ENCODE measurements around the gene PSMC5. TPM values are rescaled to one million over a fixed set of nuclear protein-coding genes. Genes with fewer than 3 reads are reported as not detected.
A peak's percentile ranks its signal among the peaks of the same experiment; 100 is the strongest.
"Not testable (repeated sequence)": the region's sequence is repeated elsewhere in the genome, so short reads cannot be mapped to it uniquely, and the experiment has no call there.

The PSMC5 gene
- total RNA-seq, 1 donor from 2014 or later, result 49.6 TPM

DNA sequence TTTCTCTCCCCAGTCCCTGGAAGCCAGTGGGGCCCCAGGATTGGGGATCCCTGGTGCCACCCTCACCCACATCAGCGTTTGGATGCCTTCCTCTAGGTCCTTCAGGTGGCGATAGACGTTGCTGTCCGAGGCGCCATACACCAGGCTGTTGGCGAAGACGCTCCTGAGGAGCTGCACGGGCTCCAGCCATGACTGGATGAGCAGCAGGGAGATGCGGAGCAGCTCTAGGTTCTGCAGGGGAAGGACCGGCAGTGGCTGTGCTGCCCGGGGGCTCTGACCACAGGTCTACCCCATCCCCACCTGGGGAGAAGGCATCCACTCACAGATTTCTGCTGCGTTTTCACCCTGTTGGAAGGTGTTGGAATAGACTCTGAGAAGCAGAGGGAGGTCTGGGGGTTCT, 53.5 kb downstream of the PSMC5 start:
- Histone ChIP-seq H3K4me2 (no peak overlapping the region), H3K79me2 (ENCODE audit: low read depth) (no peaks in the 10 kb centered on the region), H3K9ac (no peak overlapping the region), H3K4me3 (no peak overlapping the region), H3F3A (ENCODE audit: low read depth) (peaks cover 4% of the 10 kb centered on the region), H2AFZ (replicated peaks) (peak overlapping the region; percentile 87), H3K27me3 (no peaks in the 10 kb centered on the region), H3K27ac (no peak overlapping the region), H3K9me3 (ENCODE audit: low read depth) (no peaks in the 10 kb centered on the region), H3K36me3 (no peaks in the 10 kb centered on the region), H4K20me1 (ENCODE audit: low read depth) (no peaks in the 10 kb centered on the region), H3K4me1 (no peaks in the 10 kb centered on the region)
- H3K27me3 Mint-ChIP-seq (ENCODE audit: insufficient read depth, low read depth), result peaks cover 8% of the 10 kb centered on the region
- no peaks in the 10 kb centered on the region for H3K4me1 Mint-ChIP-seq
- no peak overlapping the region for H3K4me3 Mint-ChIP-seq
- H3K36me3 Mint-ChIP-seq, result no peaks in the 10 kb centered on the region
- H3K27ac Mint-ChIP-seq, result no peak overlapping the region
- H3K9me3 Mint-ChIP-seq, result no peaks in the 10 kb centered on the region
- DNase-seq (ENCODE audit: low spot score), result no peak
- no peak for TF ChIP-seq EZH2phosphoT487 (IDR thresholded peaks at IDR 0.05)
- no peak for TF ChIP-seq EZH2 (IDR thresholded peaks at IDR 0.05)
- TF ChIP-seq, protein P1, sequence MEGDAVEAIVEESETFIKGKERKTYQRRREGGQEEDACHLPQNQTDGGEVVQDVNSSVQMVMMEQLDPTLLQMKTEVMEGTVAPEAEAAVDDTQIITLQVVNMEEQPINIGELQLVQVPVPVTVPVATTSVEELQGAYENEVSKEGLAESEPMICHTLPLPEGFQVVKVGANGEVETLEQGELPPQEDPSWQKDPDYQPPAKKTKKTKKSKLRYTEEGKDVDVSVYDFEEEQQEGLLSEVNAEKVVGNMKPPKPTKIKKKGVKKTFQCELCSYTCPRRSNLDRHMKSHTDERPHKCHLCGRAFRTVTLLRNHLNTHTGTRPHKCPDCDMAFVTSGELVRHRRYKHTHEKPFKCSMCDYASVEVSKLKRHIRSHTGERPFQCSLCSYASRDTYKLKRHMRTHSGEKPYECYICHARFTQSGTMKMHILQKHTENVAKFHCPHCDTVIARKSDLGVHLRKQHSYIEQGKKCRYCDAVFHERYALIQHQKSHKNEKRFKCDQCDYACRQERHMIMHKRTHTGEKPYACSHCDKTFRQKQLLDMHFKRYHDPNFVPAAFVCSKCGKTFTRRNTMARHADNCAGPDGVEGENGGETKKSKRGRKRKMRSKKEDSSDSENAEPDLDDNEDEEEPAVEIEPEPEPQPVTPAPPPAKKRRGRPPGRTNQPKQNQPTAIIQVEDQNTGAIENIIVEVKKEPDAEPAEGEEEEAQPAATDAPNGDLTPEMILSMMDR (IDR thresholded peaks at IDR 0.05), result no peak

DNA sequence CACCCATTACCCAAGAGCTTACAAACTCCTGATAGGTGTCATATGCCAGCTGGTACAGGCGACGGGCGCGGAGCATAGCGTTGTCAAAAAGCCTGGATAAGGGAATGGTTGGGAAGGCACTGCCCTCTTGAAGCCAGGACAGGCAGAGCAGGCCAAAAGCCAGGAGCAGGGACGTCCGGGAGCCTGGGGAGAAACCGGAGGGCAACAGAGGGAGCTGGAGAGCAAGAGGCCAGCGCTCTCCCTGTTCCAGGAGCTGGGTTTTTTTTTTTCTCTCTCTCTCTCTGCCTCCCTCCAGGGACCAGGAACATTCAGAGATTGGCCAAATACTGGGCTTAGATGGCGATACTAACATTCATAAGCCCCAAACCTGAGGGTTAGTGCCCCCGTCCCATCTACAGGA, 54.1 kb downstream of the PSMC5 start:
- not testable (repeated sequence) for H3K4me3 ChIP-seq; H3K27ac Mint-ChIP-seq; H3F3A ChIP-seq (ENCODE audit: low read depth); H3K4me1 Mint-ChIP-seq; H3K9me3 Mint-ChIP-seq; H3K27me3 ChIP-seq; H3K79me2 ChIP-seq (ENCODE audit: low read depth); H3K27ac ChIP-seq; H4K20me1 ChIP-seq (ENCODE audit: low read depth); H3K4me1 ChIP-seq; H3K9me3 ChIP-seq (ENCODE audit: low read depth); H3K27me3 Mint-ChIP-seq (ENCODE audit: insufficient read depth, low read depth); H3K4me2 ChIP-seq; H3K9ac ChIP-seq; H3K36me3 ChIP-seq; H3K4me3 Mint-ChIP-seq; H3K36me3 Mint-ChIP-seq
- peak overlapping the region; percentile 87 for H2AFZ ChIP-seq (replicated peaks)
- TF ChIP-seq, protein P1 (IDR thresholded peaks at IDR 0.05), result peak; percentile 31
- peak; percentile 58 for DNase-seq (ENCODE audit: low spot score)

Other genes with a start within 250 kb of the PSMC5 start
- 15.4 and 18.3 TPM in 2 replicates for gene TACO1, start 226.5 kb upstream of the PSMC5 start, total RNA-seq (ENCODE audit: low replicate concordance)
- gene MAP3K3, start 205.0 kb upstream of the PSMC5 start, total RNA-seq (ENCODE audit: low replicate concordance), result 21.6 and 28.8 TPM in 2 replicates
- gene LIMD2, start 127.3 kb upstream of the PSMC5 start, total RNA-seq (ENCODE audit: low replicate concordance), result 7.0 and 36.9 TPM in 2 replicates
- gene STRADA, start 85.6 kb upstream of the PSMC5 start, total RNA-seq (ENCODE audit: low replicate concordance), result 46.6 and 69.6 TPM in 2 replicates
- 49.2 and 60.8 TPM in 2 replicates for gene CCDC47, start 53.8 kb upstream of the PSMC5 start, total RNA-seq (ENCODE audit: low replicate concordance)
- 87.4 and 104 TPM in 2 replicates for gene DDX42, start 53.3 kb upstream of the PSMC5 start, total RNA-seq (ENCODE audit: low replicate concordance)
- gene FTSJ3, start 232 bp downstream of the PSMC5 start, total RNA-seq (ENCODE audit: low replicate concordance), result 21.8 and 44.3 TPM in 2 replicates
- 80.7 and 100 TPM in 2 replicates for gene SMARCD2, start 15.3 kb downstream of the PSMC5 start, total RNA-seq (ENCODE audit: low replicate concordance)
- not detected in 2 replicates for gene CSH2, start 46.2 kb downstream of the PSMC5 start, total RNA-seq (ENCODE audit: low replicate concordance)
- not detected in 2 replicates for gene GH2, start 54.5 kb downstream of the PSMC5 start, total RNA-seq (ENCODE audit: low replicate concordance)
- not detected in 2 replicates for gene CSH1, start 69.1 kb downstream of the PSMC5 start, total RNA-seq (ENCODE audit: low replicate concordance)
- gene CSHL1, start 83.8 kb downstream of the PSMC5 start, total RNA-seq (ENCODE audit: low replicate concordance), result not detected in 2 replicates
- not detected in 2 replicates for gene GH1, start 91.4 kb downstream of the PSMC5 start, total RNA-seq (ENCODE audit: low replicate concordance)
- 1.6 TPM in 1 of 2 replicates, not detected in the other for gene CD79B, start 104.9 kb downstream of the PSMC5 start, total RNA-seq (ENCODE audit: low replicate concordance)
- gene SCN4A, start 145.5 kb downstream of the PSMC5 start, total RNA-seq (ENCODE audit: low replicate concordance), result 1.8 and 4.2 TPM in 2 replicates
- gene PRR29, start 170.9 kb downstream of the PSMC5 start, total RNA-seq (ENCODE audit: low replicate concordance), result 0.95 and 1.5 TPM in 2 replicates
- gene ICAM2, start 193.2 kb downstream of the PSMC5 start, total RNA-seq (ENCODE audit: low replicate concordance), result not detected in 2 replicates